HG03045 (cell line): ENCODE measurements around the gene HOOK2.

Experiments
- ATAC-seq: cut with Tn5 transposase; IDR thresholded peaks from one replicate; pipeline ENCODE4 v1.9.1; 2021; ENCODE audit warnings: mild to moderate bottlenecking, moderate library complexity; ENCODE audit not compliant: unreplicated experiment

HOOK2 gene

DNA sequence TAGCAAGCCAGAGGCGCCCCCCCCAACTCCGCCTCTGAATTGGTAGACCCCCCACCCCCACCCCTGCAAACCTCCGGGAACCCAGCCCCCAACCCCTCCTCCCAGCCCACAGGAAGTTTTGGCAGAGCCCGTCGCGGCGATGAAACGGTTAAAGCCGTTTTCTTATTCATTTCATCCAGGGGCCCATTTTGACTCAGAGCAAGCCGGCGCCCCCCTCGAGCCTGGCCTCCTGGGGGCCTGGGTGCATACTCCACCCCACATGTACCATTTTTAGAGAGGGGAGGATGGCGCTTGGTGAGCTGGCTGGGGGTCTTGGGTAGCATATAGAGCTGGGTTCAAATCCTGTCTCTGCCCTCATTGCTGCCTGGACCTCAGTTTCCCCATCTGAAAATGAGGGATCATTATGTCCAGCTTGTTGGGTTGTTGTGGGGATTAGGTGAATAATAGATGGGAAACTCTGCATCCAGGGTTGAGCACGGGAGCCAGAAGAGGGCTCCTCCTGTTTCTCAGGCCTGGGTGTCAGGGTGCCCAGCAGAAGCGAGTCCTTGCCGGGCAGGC is 8.0 kb upstream of the HOOK2 start:
- ATAC-seq, result no peak

DNA sequence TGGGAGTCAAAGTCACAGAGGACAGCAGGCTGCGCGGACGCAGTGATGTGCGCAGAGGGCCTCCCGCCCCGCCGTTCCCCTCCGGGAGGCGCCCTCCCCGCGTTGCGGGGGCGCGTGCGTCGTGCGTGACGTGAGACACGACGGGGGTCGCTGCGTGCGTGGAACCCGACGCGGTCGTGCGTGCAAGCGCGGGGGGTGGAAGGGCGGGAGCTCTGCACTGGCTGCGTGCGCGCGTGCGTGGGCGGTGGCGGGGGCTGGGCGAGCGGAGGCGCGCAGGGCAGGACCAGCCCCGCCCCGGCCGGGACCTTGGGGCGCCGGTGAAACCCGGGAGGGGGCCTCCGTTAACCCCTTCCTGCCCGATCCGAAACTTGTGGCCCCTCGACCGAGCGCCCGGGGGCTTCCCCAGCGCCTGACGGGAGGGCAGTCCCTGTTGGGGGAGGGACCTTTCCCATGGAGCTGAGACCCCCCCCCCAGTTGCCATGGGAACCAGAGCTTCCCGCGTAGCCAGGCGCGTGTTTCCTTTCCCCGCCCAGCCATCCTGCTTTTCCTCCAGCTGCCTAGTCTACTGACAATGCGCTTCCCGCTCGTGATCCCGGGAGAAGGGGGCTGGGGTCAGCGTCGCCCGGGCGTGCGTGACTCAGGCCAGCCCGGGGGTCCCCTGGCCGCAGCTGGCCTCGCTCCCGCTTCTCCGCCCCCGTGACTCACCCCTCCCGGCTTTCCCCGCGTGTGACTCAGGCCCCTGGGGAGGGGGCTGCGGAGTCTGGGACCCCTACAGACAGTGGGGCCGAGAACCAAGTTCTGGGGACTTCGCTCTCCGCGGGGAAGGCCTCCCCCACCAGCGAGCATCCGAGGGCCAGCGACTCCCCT is 7.3 kb upstream of the HOOK2 start:
- ATAC-seq, result peak; percentile 37

DNA sequence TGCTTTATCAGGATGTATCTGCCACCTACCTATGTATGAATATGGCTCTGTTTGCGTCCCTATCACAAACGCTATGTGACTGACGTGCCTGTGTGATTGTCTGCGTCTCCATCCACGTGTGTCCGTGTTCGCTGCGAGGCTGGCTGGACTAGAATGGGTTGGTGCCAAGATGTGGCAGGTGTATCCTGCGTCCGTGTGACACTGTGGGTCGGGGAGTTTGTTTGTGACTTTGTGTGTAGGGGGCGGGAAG is 6.7 kb upstream of the HOOK2 start:
- no peak for ATAC-seq

DNA sequence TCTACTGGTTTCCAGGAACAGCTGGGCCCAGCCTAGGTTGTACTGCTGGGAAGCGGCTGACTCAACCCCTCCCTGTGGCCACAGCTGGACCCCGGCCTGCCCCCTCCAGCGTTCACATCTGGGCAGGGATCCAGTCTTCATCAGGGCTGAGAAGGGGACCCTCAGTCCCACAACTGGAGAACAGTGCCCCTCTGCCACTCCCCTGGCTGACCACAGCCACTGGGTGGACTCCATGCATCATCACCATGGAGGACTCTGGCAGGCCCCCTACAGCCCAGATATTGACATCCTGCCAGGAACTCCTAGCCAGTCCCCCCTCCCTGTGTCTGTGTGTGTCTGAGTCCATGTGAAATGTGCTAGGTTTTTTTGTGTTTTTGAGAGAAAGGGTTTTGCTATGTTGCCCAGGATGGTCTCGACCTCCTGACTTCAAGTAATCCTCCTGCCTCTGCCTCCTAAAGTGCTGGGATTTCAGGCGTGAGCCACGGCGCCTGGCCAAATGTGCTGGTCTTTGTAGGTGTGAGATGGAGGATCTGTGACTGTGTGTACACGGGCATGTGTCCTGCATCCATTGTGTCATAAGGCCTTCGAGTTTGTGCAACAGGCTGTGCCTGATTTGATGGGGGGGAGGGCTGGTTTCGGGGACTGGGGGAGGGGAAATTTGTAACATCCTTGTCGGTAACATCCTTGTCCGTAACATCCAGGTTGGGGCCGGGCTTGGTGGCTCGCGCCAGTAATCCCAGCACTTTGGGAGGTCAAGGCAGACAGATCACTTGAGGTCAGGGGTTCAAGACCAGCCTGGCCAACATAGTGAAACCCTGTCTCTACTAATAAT is 4.0 kb upstream of the HOOK2 start:
- no peak for ATAC-seq

DNA sequence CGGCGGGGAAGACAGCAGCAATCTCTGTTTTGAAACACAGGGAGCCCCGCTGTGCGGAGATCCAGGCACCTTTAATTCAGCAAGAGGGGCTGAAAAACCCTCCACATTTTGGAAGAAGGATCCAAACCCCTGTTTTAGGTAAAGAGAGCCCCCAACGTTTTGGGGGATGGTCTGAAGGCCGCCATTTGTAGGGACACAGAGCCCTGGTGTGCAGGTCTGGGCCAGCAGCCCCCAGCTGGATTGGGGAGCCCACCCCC is 3.5 kb upstream of the HOOK2 start:
- ATAC-seq, result no peak

DNA sequence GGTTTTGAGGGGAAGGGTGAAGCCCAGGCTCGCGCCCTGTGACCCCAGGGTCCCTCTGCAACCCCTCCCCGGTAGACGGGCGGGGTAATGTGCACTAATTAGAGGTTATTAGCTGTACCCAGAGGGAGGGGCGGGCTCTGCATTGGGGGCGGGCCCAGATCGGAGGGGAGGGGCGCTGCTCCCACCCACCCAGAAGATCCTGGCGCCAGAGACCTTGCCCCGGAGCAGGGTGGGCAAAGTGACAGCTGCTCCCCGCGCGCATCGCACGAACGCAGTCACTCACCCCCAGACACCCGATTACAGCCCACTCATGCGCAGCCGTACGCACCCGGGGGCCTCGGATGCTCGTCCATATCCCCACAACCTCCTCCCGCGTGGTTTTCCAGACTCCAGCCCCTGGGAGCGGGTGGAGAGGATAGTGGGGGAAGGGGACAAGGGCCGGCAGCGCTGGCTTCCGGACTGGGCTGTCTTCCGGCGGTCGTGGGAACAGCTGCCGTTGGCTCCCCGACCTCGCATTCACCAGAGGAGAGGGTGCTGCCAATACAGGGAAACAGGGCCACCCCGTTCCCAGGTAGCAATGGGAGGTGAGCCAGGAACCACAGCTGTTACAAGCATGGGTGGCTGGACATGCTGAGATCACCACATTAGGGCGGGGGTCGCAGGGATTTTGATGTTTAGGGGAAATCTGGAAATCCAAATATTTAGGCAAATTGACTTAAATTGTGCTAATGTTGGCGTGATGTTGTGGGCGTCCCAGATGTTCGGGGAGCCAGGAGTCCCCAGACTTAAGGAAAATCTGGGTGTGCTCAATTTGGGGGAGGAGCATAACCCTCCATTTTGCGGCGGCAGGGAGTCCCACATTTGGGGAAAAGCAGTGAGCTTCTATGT is 2.9 kb upstream of the HOOK2 start:
- no peak for ATAC-seq

DNA sequence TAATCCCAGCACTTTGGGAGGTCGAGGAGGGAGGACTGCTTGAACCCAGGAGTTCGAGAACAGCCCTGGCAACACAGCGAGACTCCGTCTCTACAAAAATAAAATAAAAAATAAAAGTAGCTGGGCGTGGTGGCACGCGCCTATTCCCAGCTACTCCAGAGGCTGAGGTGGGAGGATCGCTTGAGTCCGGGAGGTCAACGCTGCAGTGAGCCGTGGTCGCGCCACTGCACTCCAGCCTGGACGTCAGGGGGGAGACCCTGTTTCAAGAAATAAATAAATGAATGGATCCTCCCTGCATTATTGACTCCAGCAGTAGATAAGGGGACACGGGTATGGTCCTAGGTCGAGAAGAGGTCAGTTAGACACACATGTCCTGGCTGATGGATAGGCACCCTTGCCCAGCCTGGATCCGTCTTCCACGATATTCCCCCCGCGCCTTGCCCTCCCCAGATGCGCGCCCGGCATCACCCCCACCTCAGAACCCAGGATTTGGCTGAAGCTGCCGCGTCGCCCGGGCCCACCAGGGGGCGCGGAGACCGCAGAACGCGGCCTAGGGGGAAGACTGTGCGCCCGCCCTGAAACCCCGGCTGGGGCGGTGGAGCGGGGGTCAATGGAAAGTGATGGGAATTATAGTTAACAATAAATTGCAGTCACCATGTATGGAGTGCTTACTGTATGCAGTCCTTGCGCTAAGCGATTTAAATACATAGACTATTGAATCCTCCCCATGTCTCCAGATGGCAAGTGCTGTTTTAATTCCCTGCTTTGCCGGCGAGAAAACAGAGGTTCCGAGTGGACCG is 2.1 kb upstream of the HOOK2 start:
- ATAC-seq, result no peak

DNA sequence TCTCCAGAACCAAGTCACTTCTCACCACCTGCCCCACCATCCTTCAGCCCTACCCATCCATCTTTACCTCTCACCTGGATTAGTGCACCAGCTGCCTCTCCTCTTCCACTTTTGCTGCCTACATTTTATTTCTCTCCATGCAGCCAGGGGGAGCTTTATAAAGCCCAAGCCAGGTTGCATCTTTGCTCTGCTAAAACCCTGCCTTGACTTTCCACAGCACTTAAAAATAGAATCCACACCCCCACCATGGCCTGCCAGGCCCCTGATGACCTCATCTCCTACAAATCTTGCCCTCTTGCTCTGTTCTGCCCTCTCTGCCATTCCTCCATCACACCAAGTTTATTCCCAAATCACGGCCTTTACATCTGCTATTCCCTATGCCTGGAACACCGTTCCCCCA is 1.8 kb downstream of the HOOK2 start:
- no peak for ATAC-seq

DNA sequence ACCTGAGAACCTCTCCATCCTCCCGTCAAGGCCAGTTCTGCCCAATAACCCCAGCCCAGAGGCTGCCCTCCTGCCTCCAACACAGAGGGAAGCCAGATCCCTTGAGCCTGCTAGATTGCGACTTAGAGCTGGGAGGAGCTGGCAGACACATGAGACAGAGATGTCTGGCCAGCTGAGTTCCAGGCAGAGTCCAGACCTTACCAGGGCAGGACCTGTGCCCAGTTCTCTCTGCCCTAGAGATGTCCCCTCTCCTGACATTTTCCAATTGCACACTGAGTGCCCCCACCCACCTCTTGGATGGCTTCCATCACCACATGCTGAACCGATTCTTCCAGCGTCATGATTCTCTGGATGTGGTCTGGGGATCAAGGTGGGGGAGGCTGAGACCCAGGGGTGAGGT is 3.0 kb downstream of the HOOK2 start:
- no peak for ATAC-seq

DNA sequence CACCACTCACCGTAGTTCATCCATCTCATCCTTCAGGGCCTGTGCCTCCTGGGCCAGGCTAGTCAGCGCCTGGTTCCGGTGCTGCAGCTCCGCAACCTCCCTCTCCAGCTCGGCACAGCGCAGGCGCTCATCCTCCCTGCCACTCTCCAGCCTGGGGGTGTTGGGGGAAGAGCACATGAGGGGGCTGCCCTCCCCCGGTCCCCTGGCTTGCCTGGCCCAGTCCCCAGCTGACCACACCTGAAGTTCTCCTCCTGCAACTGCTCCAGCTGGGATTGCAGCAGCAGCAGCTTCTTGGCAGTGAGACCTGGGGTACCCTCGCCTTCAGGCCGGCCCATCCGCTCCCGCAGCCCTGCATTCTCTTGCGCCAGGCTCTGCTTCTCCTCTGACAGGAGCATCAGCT is 4.4 kb downstream of the HOOK2 start:
- no peak for ATAC-seq

DNA sequence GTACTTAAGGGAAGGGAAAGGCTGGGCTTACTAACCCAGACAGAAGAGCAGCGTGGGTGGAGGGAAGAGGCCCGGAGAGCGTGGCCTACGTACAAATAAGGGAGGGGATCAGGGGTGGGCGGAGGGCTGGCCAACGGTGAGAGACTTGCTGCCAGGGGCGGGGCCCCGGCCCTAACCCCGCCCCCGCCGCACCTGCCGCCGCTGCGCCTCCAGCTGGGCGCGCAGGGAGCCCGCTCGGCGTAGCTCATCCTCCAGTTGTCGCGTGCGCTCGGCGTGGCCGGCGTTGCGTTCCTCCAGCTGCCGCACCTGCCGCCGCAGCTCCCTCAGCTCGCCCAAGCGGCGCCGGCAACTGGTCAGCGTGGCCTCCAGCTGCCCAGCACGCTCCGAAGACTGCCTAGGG is 5.7 kb downstream of the HOOK2 start:
- no peak for ATAC-seq

DNA sequence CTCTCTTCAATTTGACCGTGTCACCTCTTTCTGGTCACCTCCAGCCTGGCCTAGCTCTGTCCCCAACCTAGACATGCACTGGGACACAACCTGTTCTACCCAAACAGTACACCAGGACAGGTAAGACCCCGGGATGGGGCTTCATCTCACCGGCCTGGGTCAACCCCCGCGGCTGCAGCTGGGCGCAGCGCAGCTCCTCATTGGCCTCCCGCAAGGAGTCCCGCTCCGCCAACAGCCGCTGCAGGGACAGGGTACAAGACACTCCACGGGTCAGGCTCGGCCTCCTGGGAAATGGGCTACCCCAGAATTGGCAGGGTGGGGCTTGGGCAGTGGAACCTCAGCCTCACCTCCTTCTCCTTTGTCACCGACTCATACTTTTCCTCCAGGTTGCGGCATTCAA is 7.7 kb downstream of the HOOK2 start:
- no peak for ATAC-seq

DNA sequence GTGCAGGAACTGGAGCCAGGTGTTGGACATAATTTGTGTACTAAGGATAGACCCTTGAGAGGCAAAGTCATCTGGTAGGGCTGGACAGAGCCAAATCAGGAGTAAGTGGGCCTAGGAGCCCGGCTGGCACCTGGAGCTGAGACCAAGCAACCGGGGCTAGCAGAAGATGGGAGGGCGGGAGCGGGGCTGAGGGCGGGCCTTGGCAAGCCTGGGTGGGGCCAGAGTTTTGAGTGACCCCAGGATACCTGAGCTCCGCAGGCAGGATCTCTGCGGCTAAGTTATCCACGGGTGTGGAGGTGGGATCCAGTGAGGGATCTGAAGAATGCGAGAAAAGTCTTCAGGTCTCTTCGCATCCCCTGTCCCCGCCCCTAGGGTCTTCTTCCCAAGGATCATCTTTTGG is 8.2 kb downstream of the HOOK2 start:
- no peak for ATAC-seq

DNA sequence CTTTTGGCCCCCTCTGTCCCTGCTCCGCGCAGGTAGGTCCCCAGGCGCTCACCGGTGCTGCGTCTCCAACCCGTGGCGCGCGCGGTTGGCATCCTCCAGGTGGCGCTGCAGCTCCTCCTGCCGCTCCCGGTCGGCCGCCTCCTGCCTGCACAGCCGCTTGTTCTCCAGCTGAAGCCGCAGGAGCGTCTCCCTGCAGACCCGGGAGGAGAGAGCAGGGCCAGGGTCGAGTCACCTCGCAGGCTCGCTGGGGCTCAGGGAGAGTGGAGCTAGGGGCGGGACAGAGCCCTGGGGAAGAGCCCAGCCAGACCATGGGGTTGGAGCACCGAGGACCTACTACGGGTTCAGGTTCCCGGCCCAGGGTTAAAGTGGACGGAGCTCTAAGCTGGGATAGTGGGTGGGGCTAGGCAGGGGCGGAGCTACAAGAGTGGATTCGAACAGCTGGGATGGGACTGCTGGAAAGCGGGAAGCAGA is 9.3 kb downstream of the HOOK2 start:
- ATAC-seq, result no peak

DNA sequence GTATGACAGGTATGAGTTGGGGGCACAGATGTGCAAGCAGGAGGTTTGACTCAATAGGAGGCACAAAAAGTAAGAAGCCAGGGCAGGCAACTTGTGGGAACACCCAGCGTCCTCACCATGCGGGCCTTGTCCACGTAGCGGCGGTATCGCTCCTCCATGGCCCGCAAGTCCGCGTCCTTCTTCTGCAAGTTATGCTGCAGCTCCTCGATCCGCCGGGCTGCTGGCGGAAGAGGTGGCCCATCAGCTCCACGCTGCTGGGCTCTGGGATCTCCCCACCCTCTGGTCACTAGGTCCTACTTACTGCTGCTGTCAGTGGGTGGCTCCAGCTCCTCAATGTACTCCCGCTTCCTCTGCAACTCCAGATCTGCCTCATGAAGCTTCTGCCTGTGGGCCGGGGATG is 10.7 kb downstream of the HOOK2 start:
- ATAC-seq, result no peak

DNA sequence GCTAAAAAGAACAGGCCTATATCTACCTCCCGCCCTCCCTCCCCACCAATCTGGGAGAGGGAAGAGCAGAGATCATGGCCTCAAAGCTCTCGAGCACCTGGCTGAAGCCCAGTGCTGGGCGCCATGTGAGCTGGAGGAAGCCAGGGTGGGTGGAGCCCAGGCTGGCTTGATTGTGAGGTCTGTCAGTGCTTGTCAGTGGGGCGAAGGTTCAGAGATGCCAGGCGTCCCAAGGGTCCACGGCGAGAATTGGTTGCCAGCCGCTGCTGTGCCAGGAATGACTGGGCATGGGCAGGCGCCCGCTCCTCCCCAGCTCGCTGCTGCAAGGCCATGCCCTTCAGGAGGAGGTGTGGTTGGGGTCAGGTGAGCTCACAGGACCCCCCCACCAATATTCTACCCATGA is 12.3 kb downstream of the HOOK2 start:
- no peak for ATAC-seq

DNA sequence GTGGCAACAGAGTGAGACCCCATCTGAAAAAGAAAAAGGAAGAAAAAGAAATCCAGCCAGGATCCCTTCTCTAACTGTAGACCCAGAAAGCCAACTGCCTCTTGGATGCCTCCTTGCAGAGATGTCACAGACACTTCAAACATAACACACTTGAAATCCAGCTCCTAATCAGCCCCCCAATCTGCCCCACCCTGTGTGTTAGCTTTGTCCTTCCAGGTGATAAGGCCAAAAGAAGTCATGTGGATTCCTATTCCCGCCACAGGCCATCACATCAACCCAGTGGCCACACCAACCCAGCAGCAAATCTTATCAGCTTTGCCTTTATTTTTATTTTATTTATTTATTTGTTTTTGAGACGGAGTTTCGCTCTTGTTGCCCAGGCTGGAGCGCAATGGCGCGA is 15.7 kb downstream of the HOOK2 start:
- no peak for ATAC-seq

DNA sequence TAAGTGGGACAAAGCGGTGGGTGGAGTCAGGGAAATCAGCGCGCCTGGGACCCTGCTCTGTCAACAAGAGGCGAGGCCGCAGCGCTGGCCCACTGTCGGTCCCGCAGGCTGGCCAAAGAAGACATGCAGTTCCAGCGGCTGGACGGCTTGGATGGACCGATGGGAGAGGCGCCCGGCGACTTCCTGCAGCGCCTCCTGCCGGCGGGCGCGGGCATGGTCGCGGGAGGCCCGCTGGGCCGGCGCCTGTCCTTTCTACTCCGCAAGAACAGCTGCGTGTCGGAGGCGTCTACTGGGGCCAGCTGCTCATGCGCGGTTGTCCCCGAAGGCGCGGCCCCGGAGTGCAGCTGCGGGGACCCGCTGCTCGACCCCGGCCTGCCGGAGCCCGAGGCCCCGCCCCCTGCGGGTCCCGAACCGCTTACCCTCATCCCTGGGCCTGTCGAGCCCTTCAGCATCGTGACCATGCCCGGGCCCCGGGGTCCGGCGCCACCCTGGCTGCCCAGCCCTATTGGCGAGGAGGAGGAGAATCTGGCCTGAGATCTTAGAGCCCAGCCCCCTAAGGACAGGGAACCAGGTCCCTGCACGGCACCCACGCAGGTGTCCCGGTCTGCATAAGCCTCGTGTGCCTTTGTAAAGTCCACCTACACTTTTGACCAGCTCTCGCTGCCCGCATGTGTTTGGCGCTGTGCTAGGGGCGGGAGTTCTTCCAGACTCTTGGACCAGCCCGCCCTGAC is 17.6 kb downstream of the HOOK2 start:
- ATAC-seq, result no peak

DNA sequence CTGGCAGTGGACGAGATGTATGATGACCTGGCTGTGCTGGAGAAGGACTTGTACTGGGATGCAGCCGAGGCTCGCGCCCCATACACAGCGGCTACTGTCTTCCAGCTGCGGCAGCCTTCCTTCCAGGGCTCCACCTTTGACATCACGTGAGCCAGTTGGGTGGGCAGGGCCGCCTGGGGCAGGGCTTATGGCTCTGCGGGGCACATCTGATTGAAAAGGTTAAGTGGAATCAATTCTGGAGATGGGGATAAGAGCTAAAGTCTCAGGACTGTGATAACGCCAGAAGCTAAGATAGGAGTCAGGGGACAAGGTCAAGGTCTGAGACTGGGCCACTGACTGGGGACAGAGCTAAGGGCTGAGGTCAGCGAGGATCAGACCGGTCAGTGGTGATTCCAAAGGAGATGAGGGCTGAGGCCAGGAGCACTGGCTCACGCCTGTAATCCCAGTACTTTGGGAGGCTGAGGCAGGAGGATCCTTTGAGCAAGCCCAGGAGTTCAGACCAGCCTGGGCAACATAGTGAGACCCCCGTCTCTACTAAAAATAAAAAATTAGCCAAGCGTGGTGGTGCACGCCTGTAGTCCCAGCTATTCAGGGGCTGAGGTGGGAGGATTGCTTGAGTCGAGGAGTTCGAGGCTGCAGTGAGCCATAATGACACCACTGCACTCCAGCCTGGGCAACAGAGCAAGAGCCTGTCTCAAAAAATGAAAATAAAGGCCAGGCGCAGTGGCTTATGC is 19.0 kb downstream of the HOOK2 start:
- ATAC-seq, result no peak
